CD4-positive, alpha-beta memory T cell (primary cell): ENCODE measurements around the gene SELENOH. TPM values are rescaled to one million over a fixed set of nuclear protein-coding genes. Genes with fewer than 3 reads are reported as not detected.

ENCODE experiments used
- CTCF ChIA-PET: fragments of 350-600 bp; sonication (Branson Sonifier 250); formaldehyde crosslinking; loops from one replicate; lab custom pipeline; 2021; ENCODE audit warnings: inconsistent platforms; ENCODE audit not compliant: partially characterized antibody; lab: Charles Lee
- POLR2A ChIA-PET: fragments of 350-600 bp; sonication (Branson Sonifier 250); formaldehyde crosslinking; loops from one replicate; lab custom pipeline; 2021; ENCODE audit not compliant: partially characterized antibody; lab: Charles Lee
- DNase-seq, 5 donors: peaks; one replicate each; pipeline versions ENCODE4 v3.0.0 to v3.0.0-alpha.2; 2020 to 2022; ENCODE audit warnings: mixed read lengths in 1 of 5
- H3K27ac ChIP-seq: one replicate; pipeline ENCODE4 v1.7.0; 2013; ENCODE audit warnings: low read depth, low read length
- H3K27me3 ChIP-seq: 2 replicates; pipeline ENCODE4 v1.7.0; 2013; ENCODE audit warnings: mild to moderate bottlenecking, low read length, moderate library complexity; ENCODE audit not compliant: insufficient read depth
- H3K36me3 ChIP-seq: 2 replicates; pipeline ENCODE4 v1.7.0; 2013; ENCODE audit warnings: mild to moderate bottlenecking, low read length, moderate library complexity; ENCODE audit not compliant: insufficient read depth
- H3K4me1 ChIP-seq: 2 replicates; pipeline ENCODE4 v1.7.0; 2013; ENCODE audit warnings: mild to moderate bottlenecking, low read length, moderate library complexity; ENCODE audit not compliant: insufficient read depth
- H3K4me3 ChIP-seq, 2 donors: one replicate each; pipeline ENCODE4 v1.7.0; 2013; ENCODE audit warnings: low read length in 2 of 2, mild to moderate bottlenecking in 1 of 2
- H3K9me3 ChIP-seq, 2 donors: one replicate each; pipeline ENCODE4 v1.7.0; 2013; ENCODE audit warnings: low read length in 2 of 2, control low read depth in 1 of 2; ENCODE audit not compliant: control insufficient read depth in 1 of 2
- H3K27ac Mint-ChIP-seq, 7 donors: one replicate each; pipeline ENCODE4 v1.8.0; 2020 to 2021; ENCODE audit warnings: mixed read lengths in 7 of 7, mild to moderate bottlenecking in 6 of 7, inconsistent platforms in 3 of 7, moderate library complexity in 3 of 7
- H3K27me3 Mint-ChIP-seq, 2 donors: one replicate each; pipeline ENCODE4 v1.8.0; 2020 to 2021; ENCODE audit warnings: mixed read lengths in 2 of 2
- H3K36me3 Mint-ChIP-seq, 2 donors: one replicate each; pipeline ENCODE4 v1.8.0; 2020 to 2021; ENCODE audit warnings: mixed read lengths in 2 of 2, inconsistent platforms in 1 of 2, mild to moderate bottlenecking in 1 of 2
- H3K4me1 Mint-ChIP-seq, 4 donors: one replicate each; pipeline ENCODE4 v1.8.0; 2020 to 2021; ENCODE audit warnings: mixed read lengths in 4 of 4, mild to moderate bottlenecking in 1 of 4
- H3K4me3 Mint-ChIP-seq, 8 donors: one replicate each; pipeline ENCODE4 v1.8.0; 2020 to 2021; ENCODE audit warnings: mixed read lengths in 8 of 8, mild to moderate bottlenecking in 7 of 8, moderate library complexity in 6 of 8, inconsistent platforms in 3 of 8
- H3K9me3 Mint-ChIP-seq, 8 donors: one replicate each; pipeline ENCODE4 v1.8.0; 2020 to 2021; ENCODE audit warnings: mixed read lengths in 8 of 8, mild to moderate bottlenecking in 5 of 8, inconsistent platforms in 3 of 8, moderate library complexity in 1 of 8
- intact Hi-C: fragments of 100-400 bp; cut with micrococcal nuclease; formaldehyde crosslinking; loops from one replicate; pipeline ENCODE4 v1.15.1; 2023
- polyA plus RNA-seq, 2 donors: library from polyadenylated mRNA; unstranded; fragments of 300-500 nt; fragmentation: Illumina TruSeq; gene quantifications; one replicate each; pipeline ENCODE4 v1.2.3, GENCODE V29; 2021
- total RNA-seq, 2 experiments: library from RNA; stranded (reverse); gene quantifications; one replicate each; pipeline ENCODE4 v1.2.3, GENCODE V29; 2021

Gene SELENOH
- total and polyA plus RNA-seq, 4 experiments from 2014 or later, result 102 to 223 (median 150) TPM

GRCh38 chr11:57745206-57745605 is 3.9 kb downstream of the SELENOH start:
- intact Hi-C loops, result no loop called here
- DNase-seq, result no peak
- Mint-ChIP-seq H3K27me3 (no peaks in the 10 kb centered on the region), H3K27ac (peak overlapping the region in 6 of 7 donors; percentile 2 to 83 (median 72)), H3K36me3 (peaks cover 28 to 58% of the 10 kb centered on the region in 2 donors), H3K9me3 (no peaks in the 10 kb centered on the region), H3K4me3 (no peak overlapping the region), H3K4me1 (peaks cover 21 to 41% (median 31%) of the 10 kb centered on the region in 4 donors)
- H3K9me3 ChIP-seq, result no peaks in the 10 kb centered on the region
- no peak overlapping the region for H3K27ac ChIP-seq
- POLR2A ChIA-PET, result interaction anchor here (0.8 to 2.0 kb wide), 3 partner anchors 33 to 55 kb away, joined by 3 to 4 read pairs (median 3); partner anchors contain the start of gene MED19
- H3K4me3 ChIP-seq, result no peak overlapping the region
- CTCF ChIA-PET, result interaction anchor here (13.0 kb wide), 1 partner anchor 56 kb away, joined by 143 read pairs; no protein-coding TSS in a partner anchor
- no peaks in the 10 kb centered on the region for H3K27me3 ChIP-seq
- peaks cover 26% of the 10 kb centered on the region for H3K4me1 ChIP-seq
- peaks cover 17% of the 10 kb centered on the region for H3K36me3 ChIP-seq

DNA sequence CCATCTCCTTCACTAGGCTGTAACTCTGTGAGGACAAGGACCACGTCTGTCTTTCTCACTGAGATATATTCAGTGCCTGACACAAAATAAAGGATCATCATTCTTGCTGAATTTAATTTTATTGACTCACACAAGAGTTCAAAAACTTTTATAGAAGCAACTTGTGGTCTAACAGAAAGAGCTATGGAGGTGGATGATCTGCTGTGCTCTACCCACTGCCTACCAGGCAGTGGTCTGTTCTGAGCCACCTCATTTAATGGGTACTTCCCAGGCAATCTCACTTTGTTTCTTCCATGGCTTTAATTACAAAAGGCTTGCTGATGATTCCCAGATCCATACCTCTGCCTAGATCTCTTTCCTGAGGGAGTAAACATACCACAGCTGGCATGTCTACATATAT is 5.6 kb downstream of the SELENOH start:
- Histone ChIP-seq H3K27ac (no peak overlapping the region), H3K9me3 (no peaks in the 10 kb centered on the region), H3K4me3 (no peak overlapping the region), H3K36me3 (peaks cover 17% of the 10 kb centered on the region), H3K4me1 (peaks cover 18% of the 10 kb centered on the region), H3K27me3 (no peaks in the 10 kb centered on the region)
- DNase-seq, result no peak
- H3K4me1 Mint-ChIP-seq, result peaks cover 19 to 35% (median 23%) of the 10 kb centered on the region in 4 donors
- peaks cover 26 to 50% of the 10 kb centered on the region in 2 donors for H3K36me3 Mint-ChIP-seq
- H3K27ac Mint-ChIP-seq, result peak overlapping the region in 6 of 7 donors; percentile 20 to 76 (median 52)
- ChIA-PET CTCF (interaction anchor here (0.6 to 13.0 kb wide), 2 partner anchors 54 to 175 kb away, joined by 3 to 143 read pairs; no protein-coding TSS in a partner anchor), POLR2A (interaction anchor here (0.7 to 2.0 kb wide), 2 partner anchors 9 to 35 kb away, joined by 3 to 4 read pairs; partner anchors contain the start of gene MED19)
- peak overlapping the region in 1 of 8 donors; percentile 7 for H3K4me3 Mint-ChIP-seq
- no peaks in the 10 kb centered on the region for H3K9me3 Mint-ChIP-seq
- no peaks in the 10 kb centered on the region for H3K27me3 Mint-ChIP-seq
- intact Hi-C loops, result no loop called here

- Histone ChIP-seq H3K4me3 (no peak overlapping the region), H3K9me3 (no peaks in the 10 kb centered on the region), H3K27me3 (no peaks in the 10 kb centered on the region), H3K36me3 (no peaks in the 10 kb centered on the region), H3K27ac (no peak overlapping the region), H3K4me1 (no peaks in the 10 kb centered on the region)
- intact Hi-C loops, result loop anchor here (1.0 kb wide), 1 partner anchor 49 kb away; no protein-coding TSS in a partner anchor
- H3K27ac Mint-ChIP-seq, result peak overlapping the region in 1 of 7 donors; percentile 19
- ChIA-PET CTCF (interaction anchor here (1.0 to 13.0 kb wide), 3 partner anchors 34 to 55 kb away, joined by 3 to 143 read pairs (median 3); no protein-coding TSS in a partner anchor), POLR2A (interaction anchor here (0.6 to 1.7 kb wide), 4 partner anchors 9 to 50 kb away, joined by 3 to 14 read pairs (median 5); partner anchors contain the start of genes MED19, SELENOH and TMX2)
- peaks cover 0 to 10% (median 8%) of the 10 kb centered on the region in 4 donors for H3K4me1 Mint-ChIP-seq
- no peaks in the 10 kb centered on the region for H3K9me3 Mint-ChIP-seq
- H3K27me3 Mint-ChIP-seq, result no peaks in the 10 kb centered on the region
- DNase-seq, result no peak
- H3K36me3 Mint-ChIP-seq, result peaks cover 5 to 16% of the 10 kb centered on the region in 2 donors
- H3K4me3 Mint-ChIP-seq, result no peak overlapping the region
Measured at GRCh38 chr11:57751176-57751575, 9.9 kb downstream of the SELENOH start.

DNA sequence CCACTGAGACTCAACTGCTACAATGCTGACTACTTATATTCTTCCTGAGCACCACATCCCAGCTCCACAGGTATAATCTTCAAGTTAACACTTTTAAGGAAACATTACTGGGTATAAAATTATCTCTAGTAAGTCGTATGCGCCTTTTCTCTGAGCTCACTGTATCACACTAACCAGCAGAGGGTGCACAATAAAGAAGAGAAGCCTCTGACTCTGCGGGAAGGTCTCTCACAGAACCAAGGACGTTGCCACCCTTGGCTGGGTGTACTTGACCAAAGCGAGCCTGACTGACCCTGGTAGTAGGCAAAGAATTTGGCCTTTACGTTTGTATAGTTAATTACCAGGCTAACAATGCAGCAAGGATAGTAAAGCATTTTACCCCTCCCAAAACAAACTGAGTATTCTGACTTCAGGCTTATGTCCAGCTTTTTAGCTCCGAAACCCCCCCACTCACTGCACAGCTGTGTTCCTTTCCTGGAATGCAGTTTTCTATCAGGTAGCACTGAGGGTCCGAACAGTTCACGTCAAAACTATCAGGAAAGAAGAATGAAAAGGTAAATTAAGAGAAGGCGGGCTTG is 10.5 kb downstream of the SELENOH start, which contains the start of gene BTBD18:
BTBD18 (minus strand) TSS at position 144 of the 578 bp plus-strand sequence. CDS start 631 bp downstream, outside the sequence.
- Histone ChIP-seq H3K27me3 (no peaks in the 10 kb centered on the region), H3K9me3 (no peaks in the 10 kb centered on the region), H3K4me3 (no peak within 1 kb of the TSS), H3K4me1 (no peaks in the 10 kb centered on the region), H3K27ac (no peak within 1 kb of the TSS), H3K36me3 (no peaks in the 10 kb centered on the region)
- H3K27me3 Mint-ChIP-seq, result no peaks in the 10 kb centered on the region
- POLR2A ChIA-PET, result interaction anchor here (0.6 to 1.7 kb wide), 4 partner anchors 10 to 49 kb away, joined by 3 to 14 read pairs (median 5); partner anchors contain the start of genes MED19, SELENOH and TMX2
- intact Hi-C loops, result loop anchor here (1.0 kb wide), 1 partner anchor 49 kb away; no protein-coding TSS in a partner anchor
- no peak within 1 kb of the TSS for H3K4me3 Mint-ChIP-seq
- H3K27ac Mint-ChIP-seq, result peak within 1 kb of the TSS in 2 of 7 donors; percentile 19 to 80
- peaks cover 5 to 15% of the 10 kb centered on the region in 2 donors for H3K36me3 Mint-ChIP-seq
- no peaks in the 10 kb centered on the region for H3K9me3 Mint-ChIP-seq
- H3K4me1 Mint-ChIP-seq, result peaks cover 0 to 10% (median 8%) of the 10 kb centered on the region in 4 donors
- CTCF ChIA-PET, result interaction anchor here (0.7 to 13.0 kb wide), 4 partner anchors 34 to 55 kb away, joined by 3 to 143 read pairs (median 4); no protein-coding TSS in a partner anchor
- peak in 2 of 5 donors; percentile 1 to 15 for DNase-seq

- peaks cover 0 to 10% of the 10 kb centered on the region in 2 donors for H3K36me3 Mint-ChIP-seq
- POLR2A ChIA-PET, result no interaction called here
- H3K4me3 Mint-ChIP-seq, result no peak overlapping the region
- Histone ChIP-seq H3K9me3 (no peaks in the 10 kb centered on the region), H3K27ac (no peak overlapping the region), H3K4me1 (no peaks in the 10 kb centered on the region), H3K36me3 (no peaks in the 10 kb centered on the region), H3K27me3 (no peaks in the 10 kb centered on the region), H3K4me3 (no peak overlapping the region)
- H3K9me3 Mint-ChIP-seq, result no peaks in the 10 kb centered on the region
- intact Hi-C loops, result no loop called here
- no peak for DNase-seq
- no peaks in the 10 kb centered on the region for H3K27me3 Mint-ChIP-seq
- CTCF ChIA-PET, result interaction anchor here (13.0 kb wide), 1 partner anchor 48 kb away, joined by 143 read pairs; no protein-coding TSS in a partner anchor
- peaks cover 0 to 10% (median 4%) of the 10 kb centered on the region in 4 donors for H3K4me1 Mint-ChIP-seq
- no peak overlapping the region for H3K27ac Mint-ChIP-seq
Measured at GRCh38 chr11:57752954-57753353, 11.7 kb downstream of the SELENOH start.

GRCh38 chr11:57758174-57758573 is 16.9 kb downstream of the SELENOH start:
- ChIA-PET CTCF (interaction anchor here (1.0 to 5.4 kb wide), 3 partner anchors 30 to 42 kb away, joined by 3 to 44 read pairs (median 4); no protein-coding TSS in a partner anchor), POLR2A (no interaction called here)
- H3K4me1 Mint-ChIP-seq, result peaks cover 0 to 1% (median 0%) of the 10 kb centered on the region in 4 donors
- Histone ChIP-seq H3K27me3 (no peaks in the 10 kb centered on the region), H3K27ac (no peak overlapping the region), H3K36me3 (no peaks in the 10 kb centered on the region), H3K9me3 (no peaks in the 10 kb centered on the region), H3K4me1 (no peaks in the 10 kb centered on the region), H3K4me3 (no peak overlapping the region)
- H3K9me3 Mint-ChIP-seq, result no peaks in the 10 kb centered on the region
- no peak overlapping the region for H3K4me3 Mint-ChIP-seq
- no peak for DNase-seq
- H3K36me3 Mint-ChIP-seq, result no peaks in the 10 kb centered on the region
- no peak overlapping the region for H3K27ac Mint-ChIP-seq
- H3K27me3 Mint-ChIP-seq, result peaks cover 0 to 1% of the 10 kb centered on the region in 2 donors
- intact Hi-C loops, result no loop called here
